Activated B cell treated with CpG ODN at 0.5 μM for 24 hours (primary cell): ENCODE data around the gene SPACA4. TPM values are rescaled to one million over a fixed set of nuclear protein-coding genes. Genes with fewer than 3 reads are reported as not detected.

ENCODE experiments used
- ATAC-seq: fragments of 200-7000 bp; cut with Tn5 transposase; one replicate; pipeline ENCODE4 v1.10.0; 2021; ENCODE audit warnings: low read depth, mild to moderate bottlenecking, moderate library complexity
- CTCF ChIA-PET: fragments of 350-600 bp; sonication (Branson Sonifier 250); formaldehyde crosslinking; loops from one replicate; lab custom pipeline; 2021; ENCODE audit warnings: antibody characterized with exemption; lab: Charles Lee
- POLR2A ChIA-PET: fragments of 350-600 bp; sonication (Branson Sonifier 250); formaldehyde crosslinking; loops from one replicate; lab custom pipeline; 2021; ENCODE audit warnings: antibody characterized with exemption; lab: Charles Lee
- DNase-seq: peaks from one replicate; pipeline ENCODE4 v3.0.0; 2022
- H3K27ac Mint-ChIP-seq: one replicate; pipeline ENCODE4 v1.8.0; 2020; ENCODE audit warnings: mixed read lengths
- H3K27me3 Mint-ChIP-seq: one replicate; pipeline ENCODE4 v1.8.0; 2021; ENCODE audit warnings: mixed read lengths
- H3K36me3 Mint-ChIP-seq: one replicate; pipeline ENCODE4 v1.8.0; 2021; ENCODE audit warnings: low read depth, mixed read lengths
- H3K4me1 Mint-ChIP-seq: one replicate; pipeline ENCODE4 v1.8.0; 2021; ENCODE audit warnings: mixed read lengths
- H3K4me3 Mint-ChIP-seq: one replicate; pipeline ENCODE4 v1.8.0; 2020; ENCODE audit warnings: mild to moderate bottlenecking, mixed read lengths
- H3K9me3 Mint-ChIP-seq: one replicate; pipeline ENCODE4 v1.8.0; 2020; ENCODE audit warnings: mixed read lengths
- CTCF ChIP-seq: fragments of 200-600 bp; IDR thresholded peaks from one replicate; pipeline ENCODE4 v1.8.0; 2022; ENCODE audit warnings: antibody characterized with exemption, mild to moderate bottlenecking
- intact Hi-C: fragments of 100-400 bp; cut with micrococcal nuclease; formaldehyde crosslinking; loops from one replicate; pipeline ENCODE4 v1.15.1; 2024
- total RNA-seq: library from RNA; stranded (reverse); gene quantifications from 2 replicates; pipeline ENCODE4 v1.2.3, GENCODE V29; 2022

Gene SPACA4
- total RNA-seq, 1 donor from 2014 or later = not detected

GRCh38 chr19:48646722-48647216, 40.2 kb downstream of the SPACA4 start:
- H3K27me3 Mint-ChIP-seq = no peaks in the 10 kb centered on the region
- POLR2A ChIA-PET = interaction anchor here (0.6 to 2.7 kb wide), 11 partner anchors 10 to 232 kb away, joined by 3 to 44 read pairs (median 6); partner anchors contain the start of genes DBP, HSD17B14, RPL18 and SPHK2
- no peaks in the 10 kb centered on the region for H3K9me3 Mint-ChIP-seq
- intact Hi-C loops = loop anchor here (1.0 to 2.0 kb wide), 10 partner anchors 8 to 346 kb away; partner anchors contain the start of genes GYS1, RPL18, RUVBL2 and SPHK2
- peaks cover 2% of the 10 kb centered on the region for H3K36me3 Mint-ChIP-seq
- H3K27ac Mint-ChIP-seq = peak overlapping the region; percentile 69
- no peak for DNase-seq
- TF ChIP-seq CTCF = no peak
- ATAC-seq = no peak
- H3K4me3 Mint-ChIP-seq = peak overlapping the region; percentile 64
- CTCF ChIA-PET = interaction anchor here (1.0 to 2.4 kb wide), 6 partner anchors 28 to 196 kb away, joined by 4 to 15 read pairs (median 10); partner anchors contain the start of genes HSD17B14, RPL18 and SPHK2
- peaks cover 47% of the 10 kb centered on the region for H3K4me1 Mint-ChIP-seq

- intact Hi-C loops = loop anchor here (2.0 kb wide), 1 partner anchor 13 kb away; no protein-coding TSS in a partner anchor
- Mint-ChIP-seq H3K27ac (peak overlapping the region; percentile 68), H3K4me1 (peaks cover 53% of the 10 kb centered on the region), H3K27me3 (no peaks in the 10 kb centered on the region), H3K4me3 (peak overlapping the region; percentile 9), H3K9me3 (no peaks in the 10 kb centered on the region), H3K36me3 (peaks cover 2% of the 10 kb centered on the region)
- DNase-seq = no peak
- TF ChIP-seq CTCF = no peak
- ATAC-seq = no peak
- ChIA-PET POLR2A (interaction anchor here (0.7 to 1.6 kb wide), 4 partner anchors 11 to 157 kb away, joined by 6 to 19 read pairs (median 7); partner anchors contain the start of gene DBP), CTCF (no interaction called here)
Measured at GRCh38 chr19:48648134-48648533, 41.6 kb downstream of the SPACA4 start.

GRCh38 chr19:48650974-48651682, 44.6 kb downstream of the SPACA4 start:
- no peaks in the 10 kb centered on the region for H3K9me3 Mint-ChIP-seq

GRCh38 chr19:48651683-48652048, 45.1 kb downstream of the SPACA4 start:
- Mint-ChIP-seq H3K9me3 (no peaks in the 10 kb centered on the region), H3K36me3 (no peaks in the 10 kb centered on the region), H3K4me1 (peaks cover 40% of the 10 kb centered on the region), H3K27ac (peak overlapping the region; percentile 16), H3K27me3 (no peaks in the 10 kb centered on the region), H3K4me3 (no peak overlapping the region)
- DNase-seq (no peak), ATAC-seq (no peak)
- POLR2A ChIA-PET = no interaction called here
- CTCF ChIA-PET = interaction anchor here (0.6 to 1.3 kb wide), 2 partner anchors 23 to 191 kb away, joined by 3 read pairs; no protein-coding TSS in a partner anchor
- intact Hi-C loops = no loop called here
- no peak for TF ChIP-seq CTCF

More at GRCh38 chr19:48650974-48651682, 44.6 kb downstream of the SPACA4 start:
- Mint-ChIP-seq H3K27me3 (no peaks in the 10 kb centered on the region), H3K36me3 (peaks cover under 1% of the 10 kb centered on the region), H3K4me3 (no peak overlapping the region), H3K27ac (peak overlapping the region; percentile 19), H3K4me1 (peaks cover 42% of the 10 kb centered on the region)
- CTCF ChIA-PET = interaction anchor here (0.6 to 1.3 kb wide), 2 partner anchors 23 to 191 kb away, joined by 3 read pairs; no protein-coding TSS in a partner anchor
- DNase-seq (no peak), ATAC-seq (no peak)
- intact Hi-C loops = no loop called here
- no peak for TF ChIP-seq CTCF
- POLR2A ChIA-PET = interaction anchor here (0.5 kb wide), 1 partner anchor 705 kb away, joined by 3 read pairs; no protein-coding TSS in a partner anchor
